ENCODE measurements around the gene CASP4.

GRCh38 chr11:104964247-104964646 lies 4.1 kb downstream of the CASP4 start:
- no peak for TF ChIP-seq EP300 (IDR thresholded peaks at IDR 0.05; ENCODE audit: low read length)
- no peak for TF ChIP-seq ZNF274 (IDR thresholded peaks at IDR 0.05; ENCODE audit: borderline replicate concordance, low read depth, low read length)
- TF ChIP-seq NR2C2 (CRISPR knock-in tag; IDR thresholded peaks at IDR 0.05): no peak
- TF ChIP-seq NR2C2 (tag; IDR thresholded peaks at IDR 0.05): no peak
- TF ChIP-seq REST (IDR thresholded peaks at IDR 0.05; ENCODE audit: borderline replicate concordance): no peak
- TF ChIP-seq REST (CRISPR knock-in tag; IDR thresholded peaks at IDR 0.05; ENCODE audit: low read depth): no peak

Measured in K562 (cell line).